Hematopoietic multipotent progenitor cell treated with erythropoietin and hydrocortisone succinate and interleukin-3 and kit ligand, for 15 days (in vitro differentiated cells): ENCODE data around the gene CAPZB.
A peak's percentile ranks its signal among the peaks of the same experiment; 100 is the strongest.

Source experiments
- DNase-seq: peaks from one replicate; pipeline ENCODE4 v3.0.0-alpha.2; 2015; ENCODE audit warnings: low spot score

The CAPZB gene

GRCh38 chr1:19385221-19385620 is 100.1 kb downstream of the CAPZB start:
- no peak for DNase-seq

- no peak for DNase-seq
Measured at GRCh38 chr1:19384772-19385187, 100.6 kb downstream of the CAPZB start.

GRCh38 chr1:19384113-19384512 is 101.2 kb downstream of the CAPZB start:
- no peak for DNase-seq

- DNase-seq, result no peak
Measured at GRCh38 chr1:19382222-19382621, 103.1 kb downstream of the CAPZB start.

- no peak for DNase-seq
Measured at GRCh38 chr1:19381261-19381660, 104.1 kb downstream of the CAPZB start.

- no peak for DNase-seq
Measured at GRCh38 chr1:19377812-19378718, 107.3 kb downstream of the CAPZB start.

- no peak for DNase-seq
Measured at GRCh38 chr1:19376428-19377372, 108.6 kb downstream of the CAPZB start.

- DNase-seq, result no peak
Measured at GRCh38 chr1:19375631-19376400, 109.5 kb downstream of the CAPZB start.

GRCh38 chr1:19374926-19375325 is 110.4 kb downstream of the CAPZB start:
- no peak for DNase-seq

GRCh38 chr1:19374083-19374801 is 111.1 kb downstream of the CAPZB start:
- DNase-seq, result peak; percentile 7

GRCh38 chr1:19373211-19374082 is 111.9 kb downstream of the CAPZB start:
- DNase-seq, result no peak

GRCh38 chr1:19372602-19373001 is 112.7 kb downstream of the CAPZB start:
- no peak for DNase-seq

- DNase-seq, result no peak
Measured at GRCh38 chr1:19372136-19372514, 113.2 kb downstream of the CAPZB start.

GRCh38 chr1:19371226-19372135 is 113.9 kb downstream of the CAPZB start:
- DNase-seq, result no peak

- no peak for DNase-seq
Measured at GRCh38 chr1:19370453-19371170, 114.7 kb downstream of the CAPZB start.

- DNase-seq, result no peak
Measured at GRCh38 chr1:19369396-19370090, 115.8 kb downstream of the CAPZB start.

GRCh38 chr1:19368964-19369363 is 116.4 kb downstream of the CAPZB start:
- DNase-seq, result no peak

- no peak for DNase-seq
Measured at GRCh38 chr1:19368050-19368449, 117.3 kb downstream of the CAPZB start.
